Measurements from ENCODE around the gene ISLR.

ISLR gene

DNA sequence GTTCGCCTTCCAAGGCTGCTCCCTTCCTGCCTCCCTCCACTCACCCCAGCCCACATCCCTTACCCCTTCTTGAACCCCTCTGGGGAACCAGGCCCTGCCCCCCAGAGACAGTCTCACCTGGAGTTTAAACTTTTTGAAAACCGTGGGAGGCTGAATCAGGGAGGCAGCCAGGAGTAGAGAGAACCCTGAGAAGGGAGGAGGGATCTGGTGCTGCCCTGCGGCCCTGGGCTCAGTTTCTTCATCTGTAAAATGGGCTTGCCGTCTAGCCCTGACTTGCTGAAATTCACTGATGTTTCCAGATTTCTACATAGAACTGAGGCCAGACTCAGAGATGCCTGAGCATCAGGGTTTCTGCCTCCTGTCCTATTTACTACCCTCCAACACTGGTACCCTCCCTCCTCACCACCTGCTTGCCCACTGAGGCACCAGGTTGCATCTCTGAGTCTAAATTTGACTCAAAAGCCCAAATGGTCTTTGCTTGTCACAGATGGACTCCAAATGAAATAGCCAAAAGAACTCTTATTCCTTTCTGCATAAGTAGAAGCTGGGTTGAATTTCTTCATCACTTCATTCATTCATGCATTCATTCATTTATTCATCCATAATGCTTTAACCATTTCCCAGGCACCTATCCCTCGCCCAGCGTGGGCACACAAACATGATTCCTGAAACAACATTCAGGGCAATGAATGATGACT is 41.0 kb downstream of the ISLR start:
- H3K27ac ChIP-seq: peak overlapping the region; percentile 31
- TF ChIP-seq, protein P1, sequence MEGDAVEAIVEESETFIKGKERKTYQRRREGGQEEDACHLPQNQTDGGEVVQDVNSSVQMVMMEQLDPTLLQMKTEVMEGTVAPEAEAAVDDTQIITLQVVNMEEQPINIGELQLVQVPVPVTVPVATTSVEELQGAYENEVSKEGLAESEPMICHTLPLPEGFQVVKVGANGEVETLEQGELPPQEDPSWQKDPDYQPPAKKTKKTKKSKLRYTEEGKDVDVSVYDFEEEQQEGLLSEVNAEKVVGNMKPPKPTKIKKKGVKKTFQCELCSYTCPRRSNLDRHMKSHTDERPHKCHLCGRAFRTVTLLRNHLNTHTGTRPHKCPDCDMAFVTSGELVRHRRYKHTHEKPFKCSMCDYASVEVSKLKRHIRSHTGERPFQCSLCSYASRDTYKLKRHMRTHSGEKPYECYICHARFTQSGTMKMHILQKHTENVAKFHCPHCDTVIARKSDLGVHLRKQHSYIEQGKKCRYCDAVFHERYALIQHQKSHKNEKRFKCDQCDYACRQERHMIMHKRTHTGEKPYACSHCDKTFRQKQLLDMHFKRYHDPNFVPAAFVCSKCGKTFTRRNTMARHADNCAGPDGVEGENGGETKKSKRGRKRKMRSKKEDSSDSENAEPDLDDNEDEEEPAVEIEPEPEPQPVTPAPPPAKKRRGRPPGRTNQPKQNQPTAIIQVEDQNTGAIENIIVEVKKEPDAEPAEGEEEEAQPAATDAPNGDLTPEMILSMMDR (conservative IDR thresholded peaks at IDR 0.05): no peak

DNA sequence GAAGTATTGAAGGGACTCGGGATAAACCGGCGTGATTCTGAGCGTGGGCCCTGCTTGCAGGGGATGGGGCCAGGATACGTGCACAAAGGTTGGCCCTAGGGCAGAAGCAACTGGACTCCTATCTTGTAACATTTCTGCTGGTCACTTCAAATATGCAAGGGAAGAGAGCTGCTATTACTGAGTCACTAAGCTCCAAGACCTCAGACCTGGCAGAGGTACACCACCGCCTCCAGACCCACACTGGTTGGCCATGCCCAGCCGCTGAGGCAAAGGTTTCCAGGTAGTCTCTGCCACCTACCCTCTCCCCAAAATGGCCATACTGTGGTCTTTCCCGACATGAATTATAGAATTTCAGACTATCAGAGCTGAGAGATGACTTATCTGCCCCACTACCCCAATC is 42.4 kb downstream of the ISLR start:
- TF ChIP-seq, protein P1 (conservative IDR thresholded peaks at IDR 0.05): no peak
- TF ChIP-seq ZFX (IDR thresholded peaks at IDR 0.05): no peak
- no peak overlapping the region for H3K27ac ChIP-seq

DNA sequence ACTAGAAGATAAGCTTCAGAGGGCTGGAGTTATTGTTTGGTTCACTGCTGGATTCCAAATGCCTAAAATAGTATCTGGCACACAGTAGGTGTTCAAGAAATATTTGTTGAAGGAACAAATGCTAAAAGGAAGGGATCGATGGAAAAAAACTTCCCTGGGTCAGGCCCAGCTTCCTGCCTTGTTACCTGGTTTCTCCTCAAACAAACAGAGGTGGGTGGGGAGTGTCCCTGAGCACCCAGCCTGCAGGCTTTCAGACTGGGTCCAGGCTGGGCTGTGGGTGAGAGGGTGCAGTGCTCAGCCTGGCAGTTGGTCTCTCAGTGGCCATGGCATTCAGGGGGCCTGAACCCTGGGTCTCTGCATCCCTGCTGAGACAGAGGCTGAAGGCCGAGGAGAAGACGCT is 43.4 kb downstream of the ISLR start:
- no peak overlapping the region for H3K27ac ChIP-seq
- TF ChIP-seq, protein P1 (conservative IDR thresholded peaks at IDR 0.05): no peak
- no peak for TF ChIP-seq ZFX (IDR thresholded peaks at IDR 0.05)

DNA sequence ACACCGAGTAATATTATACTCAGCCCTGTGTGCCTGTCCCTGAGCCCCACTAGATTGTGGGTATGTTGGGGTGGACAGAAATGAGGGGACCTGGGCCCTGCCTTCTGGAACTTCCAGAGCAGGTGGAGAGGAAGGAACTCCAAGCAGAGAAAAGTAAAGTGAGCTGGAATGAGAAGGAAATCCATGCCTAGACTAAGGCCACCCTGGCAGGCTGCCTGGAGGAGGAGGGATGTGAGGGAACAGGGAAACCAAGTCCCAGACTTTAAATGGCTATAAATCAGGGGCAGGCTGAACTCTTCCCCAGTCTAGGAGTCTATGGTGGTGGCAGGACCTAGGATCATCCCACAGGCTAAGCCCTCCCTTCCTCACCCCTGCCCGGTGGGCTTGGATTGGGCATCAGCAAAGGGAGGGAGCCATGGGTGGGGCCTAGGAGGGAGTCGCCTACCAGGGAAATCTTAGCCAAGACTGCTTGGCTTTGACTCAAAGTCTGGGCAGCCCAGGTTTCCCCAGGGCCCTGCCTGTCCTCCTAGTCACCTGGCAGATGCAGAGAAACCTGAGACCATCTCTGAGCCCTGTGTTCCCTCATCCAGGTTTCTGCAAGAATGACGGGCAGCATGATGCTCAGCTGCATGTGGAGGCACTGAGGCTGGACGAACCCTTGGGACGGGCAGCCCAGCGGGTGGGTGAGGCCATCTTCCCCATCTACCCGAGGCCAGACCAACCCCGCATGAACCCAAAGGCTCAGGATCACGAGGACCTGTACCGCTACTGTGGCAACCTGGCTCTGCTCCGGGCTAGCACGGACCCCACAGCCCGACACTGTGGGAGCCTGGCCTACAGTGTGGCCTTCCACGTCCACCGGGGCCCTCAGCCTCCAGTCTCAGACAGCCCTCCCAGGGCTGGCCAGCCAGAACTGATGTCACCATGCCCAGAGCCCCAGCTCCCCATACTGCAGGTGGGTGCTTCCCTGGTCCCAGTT is 44.7 kb downstream of the ISLR start:
- TF ChIP-seq ZFX (IDR thresholded peaks at IDR 0.05): no peak
- TF ChIP-seq, protein P1 (conservative IDR thresholded peaks at IDR 0.05): no peak
- H3K27ac ChIP-seq: no peak overlapping the region

GRCh38 chr15:74220475-74221248 is 47.2 kb downstream of the ISLR start:
- TF ChIP-seq ZFX (IDR thresholded peaks at IDR 0.05): no peak
- TF ChIP-seq, protein P1 (conservative IDR thresholded peaks at IDR 0.05): no peak
- H3K27ac ChIP-seq: no peak overlapping the region

- TF ChIP-seq ZFX (IDR thresholded peaks at IDR 0.05): no peak
- TF ChIP-seq, protein P1 (conservative IDR thresholded peaks at IDR 0.05): no peak
- no peak overlapping the region for H3K27ac ChIP-seq
Measured at GRCh38 chr15:74221399-74222239, 48.1 kb downstream of the ISLR start.
